GM19240 (cell line): Measurements from ENCODE around the gene SMARCB1.

Experiments
- DNase-seq: peaks from one replicate; pipeline ENCODE4 v3.0.0; 2011; ENCODE audit warnings: low spot score; ENCODE audit not compliant: insufficient read length

The SMARCB1 gene

DNA sequence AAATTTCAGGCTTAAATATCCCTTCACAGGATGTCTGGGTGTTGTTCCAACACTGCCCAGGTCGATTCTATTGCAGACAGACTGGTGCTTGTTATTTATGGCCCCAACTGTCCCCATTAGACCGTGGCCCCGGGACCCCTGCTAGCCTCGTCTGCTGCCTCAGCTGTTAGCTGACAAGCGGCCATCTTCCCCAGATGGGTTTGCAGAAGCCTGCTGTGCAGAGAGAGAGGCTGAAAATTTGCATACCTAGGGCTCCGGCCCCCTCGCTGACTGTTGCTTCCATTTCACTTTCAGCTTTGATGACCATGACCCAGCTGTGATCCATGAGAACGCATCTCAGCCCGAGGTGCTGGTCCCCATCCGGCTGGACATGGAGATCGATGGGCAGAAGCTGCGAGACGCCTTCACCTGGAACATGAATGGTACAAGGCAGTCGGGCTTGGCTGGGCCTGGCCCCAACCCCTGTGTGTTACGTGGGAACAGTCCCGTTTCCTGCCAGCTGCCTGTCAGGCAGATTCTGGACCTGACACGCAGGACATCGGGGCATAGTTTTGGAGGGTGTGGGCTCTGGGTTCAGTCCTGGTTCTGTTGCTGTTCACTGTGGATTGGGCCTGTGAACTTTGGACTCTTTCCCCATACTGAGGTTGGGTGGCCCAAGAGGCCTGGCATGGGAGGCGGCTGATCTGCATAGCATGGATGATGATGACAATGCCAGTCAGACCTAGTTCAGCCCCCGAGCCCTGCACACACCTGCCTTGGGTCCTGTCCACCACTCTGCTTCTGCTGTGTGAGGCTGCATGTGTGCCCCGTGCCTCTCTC, 16.4 kb downstream of the SMARCB1 start:
- DNase-seq, result peak; percentile 52

DNA sequence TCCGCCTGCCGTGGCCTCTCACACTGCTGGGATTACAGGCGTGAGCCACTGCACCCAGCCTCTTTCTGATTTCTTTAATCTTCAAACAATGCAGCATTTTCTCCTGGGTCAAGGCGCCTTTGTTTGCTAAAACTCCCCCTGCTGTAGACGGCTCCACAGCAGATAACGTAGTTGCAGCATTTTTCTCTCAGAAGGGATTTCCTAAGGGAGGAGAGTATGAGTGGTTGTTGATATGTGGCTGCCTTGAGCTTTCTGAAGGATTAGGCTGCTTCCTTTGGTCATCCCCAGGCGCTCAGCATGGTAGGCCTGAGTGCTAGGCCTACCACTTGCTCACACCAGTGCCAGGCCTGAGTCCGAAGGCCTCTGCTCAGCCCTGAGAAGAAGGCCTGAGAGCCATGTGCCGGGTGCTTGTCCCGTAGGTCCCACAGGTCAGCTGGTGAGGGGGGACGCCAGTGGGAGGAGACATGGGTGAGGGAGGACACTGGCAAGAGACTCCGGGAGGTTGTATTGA, 18.1 kb downstream of the SMARCB1 start:
- DNase-seq, result no peak

DNA sequence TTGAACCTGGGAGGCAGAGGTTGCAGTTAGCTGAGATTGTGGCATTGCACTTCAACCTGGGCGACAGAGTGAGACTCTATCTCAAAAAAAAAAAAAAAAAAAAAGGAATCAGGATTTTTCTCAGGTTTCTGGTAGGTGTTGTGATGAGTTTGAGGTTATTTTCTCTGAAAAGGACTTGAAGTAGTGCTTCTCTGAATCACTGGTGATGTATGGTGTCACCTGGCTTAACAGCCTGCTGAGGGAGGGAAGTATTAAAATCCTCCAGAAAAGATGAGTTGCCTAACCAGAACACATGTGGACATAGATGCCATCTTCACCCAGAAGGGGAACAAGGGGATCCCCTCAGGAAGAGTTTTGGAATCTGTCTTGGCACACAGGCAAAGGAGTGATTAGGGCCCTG, 20.1 kb downstream of the SMARCB1 start:
- no peak for DNase-seq

DNA sequence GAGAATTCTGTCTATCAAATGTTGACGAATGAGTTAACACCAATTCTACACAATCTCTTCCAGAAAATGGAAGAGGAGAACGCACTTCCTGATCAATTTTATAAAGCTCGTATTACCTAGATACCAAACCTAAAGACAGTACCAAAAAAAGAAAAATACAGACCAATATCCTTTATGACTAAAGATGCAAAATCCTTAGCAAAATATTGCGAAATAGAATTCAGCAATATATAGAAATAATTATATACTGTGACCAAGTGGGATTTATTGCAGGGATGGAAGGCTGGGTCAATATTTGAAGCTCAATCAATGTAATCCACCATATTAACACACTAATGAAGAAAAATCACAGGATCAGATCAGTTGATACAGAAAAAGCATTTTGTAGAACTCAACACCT, 25.6 kb downstream of the SMARCB1 start:
- DNase-seq, result no peak

DNA sequence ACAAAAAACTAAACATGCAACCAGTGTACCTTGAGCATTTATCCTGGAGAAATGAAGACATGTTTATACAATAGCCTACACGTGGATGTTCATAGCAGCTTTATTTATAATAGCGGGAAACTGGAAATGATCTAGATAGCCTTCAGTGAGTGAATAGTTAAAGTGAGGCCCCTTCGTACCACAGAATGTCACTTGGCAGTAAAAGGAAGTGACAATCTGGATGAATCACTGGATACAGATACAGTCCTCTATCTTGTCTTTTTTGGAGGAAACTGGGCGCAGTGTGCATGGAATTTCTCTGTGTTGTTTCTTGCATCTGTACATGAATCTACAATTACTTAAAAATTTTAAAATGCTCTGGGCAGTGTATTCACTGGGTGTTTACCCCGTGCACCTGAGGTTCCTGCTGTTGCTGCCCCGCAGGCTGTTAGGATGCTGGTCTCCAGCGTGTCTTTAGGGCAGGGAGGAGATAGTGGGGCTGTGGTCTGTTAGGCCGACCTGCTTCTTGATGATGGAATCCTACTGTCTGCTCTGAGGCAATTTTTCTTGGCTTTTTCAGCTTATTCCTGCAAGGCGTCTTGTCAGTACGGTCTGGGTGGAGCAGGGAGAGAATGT, 28.9 kb downstream of the SMARCB1 start:
- no peak for DNase-seq

DNA sequence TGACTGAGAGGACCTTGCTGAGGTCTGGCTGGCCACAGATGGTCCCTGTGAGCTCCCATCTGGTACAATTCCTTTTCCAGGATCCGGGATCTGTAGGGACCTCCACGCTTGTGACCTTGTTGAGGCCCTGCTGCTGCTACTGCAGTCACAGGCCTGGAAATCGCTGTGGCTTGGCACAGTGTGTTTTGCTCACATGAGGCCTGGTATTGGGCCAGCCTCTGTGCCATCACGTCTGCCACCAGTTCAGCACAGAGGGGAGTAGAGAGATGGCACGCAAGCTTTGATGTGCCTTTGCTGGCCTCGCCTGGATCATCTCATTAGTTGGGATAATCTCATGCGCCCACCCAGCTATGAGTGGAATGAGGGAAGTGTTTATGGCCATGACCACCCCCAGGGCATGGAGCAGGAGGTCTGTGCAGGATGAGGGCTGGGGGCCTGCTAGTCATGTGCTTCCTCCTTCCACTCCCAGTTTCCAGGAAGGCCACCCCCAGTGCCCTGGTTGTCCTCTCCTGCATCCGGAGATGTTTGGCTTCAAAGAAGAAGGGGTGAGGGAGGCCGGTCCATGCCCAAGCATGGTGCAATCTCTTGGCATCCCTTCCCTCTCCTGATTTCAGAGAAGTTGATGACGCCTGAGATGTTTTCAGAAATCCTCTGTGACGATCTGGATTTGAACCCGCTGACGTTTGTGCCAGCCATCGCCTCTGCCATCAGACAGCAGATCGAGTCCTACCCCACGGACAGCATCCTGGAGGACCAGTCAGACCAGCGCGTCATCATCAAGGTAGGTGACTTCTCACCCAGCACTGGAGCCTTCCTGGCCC, 29.6 kb downstream of the SMARCB1 start:
- no peak for DNase-seq

DNA sequence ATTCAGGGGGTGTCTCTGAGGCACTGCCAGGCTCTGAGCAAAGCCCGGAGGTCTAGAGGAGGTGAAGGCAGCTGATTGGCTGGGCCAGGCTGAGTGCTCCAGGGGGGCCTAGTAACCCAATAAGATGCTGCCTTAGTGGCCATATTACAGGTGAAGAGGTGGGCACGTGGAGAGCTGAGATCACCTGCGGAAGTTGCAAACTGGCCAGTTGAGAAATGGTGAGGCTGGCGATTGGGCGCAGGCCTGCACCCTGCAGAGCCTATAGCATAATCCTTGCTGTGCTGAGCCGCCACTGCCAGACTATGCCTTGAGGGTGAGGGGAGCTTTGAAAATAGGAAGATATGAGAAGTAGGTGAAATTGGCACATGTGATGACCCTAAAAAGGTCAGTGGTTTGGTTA, 30.4 kb downstream of the SMARCB1 start:
- no peak for DNase-seq

DNA sequence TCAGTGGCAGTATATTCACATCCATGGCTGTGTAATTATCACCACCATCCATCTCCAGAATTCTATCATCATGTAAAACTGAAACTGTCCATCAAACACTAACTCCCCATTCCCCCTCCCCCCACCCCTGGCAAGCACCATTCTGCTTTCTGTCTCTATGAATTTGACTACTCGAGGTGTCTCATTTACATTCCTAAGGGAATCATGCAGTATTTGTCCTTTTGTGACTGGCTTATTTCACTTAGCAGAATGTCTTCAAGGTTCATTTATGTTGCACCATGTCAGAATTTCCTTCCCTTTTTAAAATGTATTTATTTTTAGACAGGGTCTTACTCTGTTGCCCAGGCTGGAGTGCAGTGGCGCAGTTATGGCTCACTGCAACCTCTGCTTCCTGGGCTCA, 31.8 kb downstream of the SMARCB1 start:
- no peak for DNase-seq

DNA sequence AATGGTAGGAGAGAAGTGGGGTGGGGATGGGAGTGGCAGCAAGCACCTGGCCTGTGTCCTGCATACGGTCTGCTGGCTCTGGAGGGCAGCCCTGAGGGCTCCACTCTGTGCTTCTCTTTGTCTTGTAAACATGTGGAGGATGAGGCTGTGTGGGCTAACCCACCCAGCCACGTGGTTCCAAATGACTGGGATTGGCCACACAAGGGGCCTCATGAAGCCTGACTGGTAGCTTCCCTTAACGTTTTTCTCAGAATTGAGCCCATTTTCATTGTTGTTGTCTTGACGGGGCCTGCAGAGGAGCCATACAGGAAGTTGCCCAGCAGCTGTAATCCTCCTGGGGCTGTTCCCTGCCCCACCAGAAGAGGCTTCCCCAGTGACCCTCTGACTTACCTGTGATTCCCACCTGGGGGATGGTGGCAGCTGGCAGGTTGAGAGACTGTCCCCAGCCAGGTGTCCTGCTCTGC, 34.0 kb downstream of the SMARCB1 start:
- DNase-seq, result no peak

DNA sequence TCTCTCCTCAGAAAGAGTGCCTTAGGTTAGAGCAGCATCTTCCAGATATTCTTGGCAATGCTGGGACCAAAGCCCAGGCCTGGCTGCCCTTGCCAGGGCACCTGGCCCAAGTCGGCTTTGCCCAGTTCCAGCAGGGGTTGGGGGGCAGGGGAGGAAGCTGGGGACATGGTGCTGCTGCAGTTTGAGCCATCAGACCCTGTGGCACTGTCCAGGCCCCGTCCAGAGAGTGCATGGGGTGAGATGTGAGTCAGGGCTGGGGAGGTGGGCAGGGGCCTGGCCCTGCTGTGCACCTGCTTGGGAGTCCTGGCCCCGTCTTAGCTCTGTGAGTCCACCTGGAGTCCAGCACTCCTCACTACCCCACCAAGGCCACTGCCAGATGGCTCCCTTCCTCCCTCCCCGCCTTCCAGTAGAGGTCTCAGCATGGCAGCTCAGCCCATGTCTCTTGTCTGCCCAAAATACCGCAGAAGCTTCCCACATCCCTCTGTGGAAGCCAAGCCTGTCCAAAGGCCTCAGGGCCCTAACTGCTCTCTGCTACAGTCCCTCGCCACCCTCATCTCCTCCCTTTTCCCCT, 35.4 kb downstream of the SMARCB1 start:
- DNase-seq, result no peak

DNA sequence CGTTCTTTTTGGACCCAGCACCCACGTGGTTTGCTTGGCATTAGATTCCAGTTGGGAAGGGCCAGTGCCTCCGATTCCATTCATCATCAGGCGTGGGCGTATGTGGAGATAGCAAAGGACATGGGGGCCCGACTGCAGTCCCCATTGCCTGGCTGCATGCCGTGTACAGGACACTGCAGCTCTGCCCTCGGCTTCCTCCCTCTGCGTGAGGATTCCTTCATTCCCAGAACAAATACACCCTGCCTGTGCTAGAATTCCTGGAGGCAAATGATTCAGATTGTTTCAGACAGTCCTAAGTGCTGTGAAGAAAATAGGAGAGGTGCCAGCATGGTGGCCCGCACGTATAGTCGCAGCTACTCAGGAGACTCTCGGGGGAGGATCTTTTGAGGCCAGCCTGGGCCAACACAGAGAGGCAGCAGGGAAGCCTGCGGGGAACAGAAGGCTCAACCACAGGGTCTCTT, 36.6 kb downstream of the SMARCB1 start:
- DNase-seq, result no peak

DNA sequence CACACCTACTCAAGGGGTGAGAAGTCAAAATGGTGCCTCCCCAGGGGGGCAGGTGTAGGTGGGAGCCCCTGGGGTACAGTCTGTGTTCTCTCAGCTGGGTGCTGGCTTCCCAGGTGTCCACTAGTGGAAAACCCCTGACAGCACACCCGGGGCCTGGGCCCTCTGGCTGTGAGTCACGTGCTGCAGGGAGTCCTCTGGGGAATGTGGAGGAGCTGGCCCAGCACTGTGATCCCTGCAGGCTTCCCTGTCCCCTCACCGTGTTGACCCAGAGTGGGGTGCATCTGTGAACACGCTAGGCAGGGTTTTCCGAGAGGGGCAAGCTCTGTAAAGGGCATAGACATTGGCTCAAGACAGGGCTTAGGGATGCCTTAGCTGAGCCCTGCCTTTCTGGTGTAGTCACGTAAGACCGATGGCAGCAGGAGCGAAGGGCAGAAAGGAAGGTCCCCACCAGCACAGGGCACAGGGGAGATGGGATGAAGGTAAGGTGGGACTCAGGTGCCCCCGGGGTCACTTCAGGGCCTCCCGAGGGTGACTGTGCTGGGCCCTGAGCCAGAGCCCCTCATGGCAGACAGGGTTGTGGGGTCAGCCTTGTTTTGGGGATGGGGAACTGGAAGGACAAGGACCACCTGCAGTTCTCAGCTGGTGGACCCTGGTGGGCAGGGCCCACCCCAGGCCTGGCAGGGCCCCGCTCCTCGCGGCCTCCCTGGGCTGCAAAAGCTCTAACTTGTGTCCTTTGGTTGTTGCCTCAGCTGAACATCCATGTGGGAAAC, 37.9 kb downstream of the SMARCB1 start:
- no peak for DNase-seq

DNA sequence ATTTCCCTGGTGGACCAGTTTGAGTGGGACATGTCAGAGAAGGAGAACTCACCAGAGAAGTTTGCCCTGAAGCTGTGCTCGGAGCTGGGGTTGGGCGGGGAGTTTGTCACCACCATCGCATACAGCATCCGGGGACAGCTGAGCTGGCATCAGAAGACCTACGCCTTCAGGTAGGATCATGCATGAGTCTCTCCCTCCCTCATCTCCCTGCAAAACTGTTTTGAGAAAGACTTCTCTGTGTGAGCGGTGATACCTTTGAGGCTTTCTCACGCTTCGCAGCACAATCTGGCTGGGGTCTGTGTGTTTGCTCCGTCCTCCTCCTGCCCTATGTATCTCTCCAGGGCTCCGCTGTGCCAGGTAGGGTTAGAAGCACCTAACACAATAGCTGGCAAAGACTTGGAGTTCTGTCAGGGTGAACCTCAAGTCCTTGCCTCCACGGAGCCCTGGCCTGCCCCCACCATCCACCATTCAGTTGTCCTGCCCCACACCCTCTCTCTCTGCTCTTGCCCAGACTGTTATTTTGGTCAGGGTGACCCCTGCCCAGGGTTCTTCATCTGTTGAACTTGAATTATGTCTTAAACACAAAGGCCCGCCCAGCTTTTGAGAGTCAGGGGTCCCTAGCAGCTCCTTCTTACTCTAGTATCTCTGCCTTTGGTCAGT, 38.6 kb downstream of the SMARCB1 start:
- DNase-seq, result no peak

DNA sequence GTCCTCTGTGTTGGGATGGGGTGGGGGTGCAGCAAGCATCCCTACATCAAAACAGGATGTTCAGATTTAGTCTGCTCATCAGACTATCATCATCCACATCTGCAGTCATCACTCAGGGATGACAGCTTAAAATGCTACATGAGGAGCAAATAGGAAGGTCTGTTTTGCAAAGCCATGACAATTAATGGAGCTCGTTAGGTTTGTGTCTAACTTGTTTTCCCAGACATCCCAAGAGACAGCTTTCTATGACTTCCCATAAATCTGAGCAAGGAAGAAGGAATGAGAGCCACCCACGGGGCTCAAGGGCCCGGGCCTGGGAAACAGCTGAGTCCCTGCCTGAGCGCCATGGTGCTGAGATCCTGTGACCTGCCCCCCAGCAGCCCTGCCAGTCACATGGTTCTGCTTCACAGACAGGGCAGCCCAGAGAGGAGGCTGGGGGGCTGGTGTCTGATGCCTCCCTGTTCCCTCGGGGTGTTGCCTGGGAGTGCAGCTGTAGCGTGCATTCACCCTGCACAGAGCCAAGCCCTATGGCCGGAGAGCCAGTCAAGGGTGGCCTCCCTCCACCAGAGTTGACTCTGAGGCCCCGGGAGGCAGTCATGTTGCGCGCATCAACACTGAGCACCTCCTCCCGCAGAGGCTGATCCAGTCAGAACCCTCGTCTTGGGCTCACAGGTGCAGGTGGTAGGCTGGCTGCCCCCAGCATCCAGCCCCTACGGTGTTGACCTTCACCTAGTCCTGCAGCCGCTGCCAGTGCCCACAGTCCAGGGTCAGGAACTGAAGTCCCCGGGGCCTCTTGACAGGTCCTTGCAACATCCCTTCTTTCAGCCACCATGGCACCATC, 40.0 kb downstream of the SMARCB1 start:
- DNase-seq, result no peak

DNA sequence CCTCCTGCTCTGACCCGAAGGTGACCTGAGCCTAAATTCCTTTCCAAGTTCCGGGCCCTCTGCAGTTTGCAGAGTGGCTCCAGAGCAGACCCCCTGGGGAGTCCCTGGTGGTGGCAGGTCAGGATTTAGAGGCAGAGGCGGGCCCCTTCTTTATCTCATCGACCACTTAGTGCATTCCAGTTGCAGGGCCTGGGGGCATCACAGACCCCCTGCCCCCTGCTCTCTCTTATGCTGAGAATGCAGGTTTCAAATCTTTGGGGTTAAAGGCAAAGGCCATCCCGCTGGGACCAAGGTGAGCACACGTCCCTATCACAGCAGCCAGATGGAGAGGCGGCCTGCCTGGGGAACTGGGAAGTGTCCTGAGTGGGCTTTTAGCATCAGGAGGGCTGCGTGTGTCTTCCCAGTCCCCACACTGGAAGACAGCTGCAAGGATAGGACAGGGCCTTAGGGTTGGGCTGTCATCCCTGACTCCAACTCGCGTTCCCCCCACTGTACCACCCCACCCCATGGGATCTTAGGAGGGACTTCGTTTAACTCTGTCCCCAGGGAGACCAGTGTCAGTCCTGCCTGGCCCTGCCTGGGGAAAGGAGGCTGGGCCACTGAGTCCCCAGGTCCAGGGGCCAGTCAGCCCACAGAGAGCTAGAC, 40.7 kb downstream of the SMARCB1 start:
- no peak for DNase-seq

DNA sequence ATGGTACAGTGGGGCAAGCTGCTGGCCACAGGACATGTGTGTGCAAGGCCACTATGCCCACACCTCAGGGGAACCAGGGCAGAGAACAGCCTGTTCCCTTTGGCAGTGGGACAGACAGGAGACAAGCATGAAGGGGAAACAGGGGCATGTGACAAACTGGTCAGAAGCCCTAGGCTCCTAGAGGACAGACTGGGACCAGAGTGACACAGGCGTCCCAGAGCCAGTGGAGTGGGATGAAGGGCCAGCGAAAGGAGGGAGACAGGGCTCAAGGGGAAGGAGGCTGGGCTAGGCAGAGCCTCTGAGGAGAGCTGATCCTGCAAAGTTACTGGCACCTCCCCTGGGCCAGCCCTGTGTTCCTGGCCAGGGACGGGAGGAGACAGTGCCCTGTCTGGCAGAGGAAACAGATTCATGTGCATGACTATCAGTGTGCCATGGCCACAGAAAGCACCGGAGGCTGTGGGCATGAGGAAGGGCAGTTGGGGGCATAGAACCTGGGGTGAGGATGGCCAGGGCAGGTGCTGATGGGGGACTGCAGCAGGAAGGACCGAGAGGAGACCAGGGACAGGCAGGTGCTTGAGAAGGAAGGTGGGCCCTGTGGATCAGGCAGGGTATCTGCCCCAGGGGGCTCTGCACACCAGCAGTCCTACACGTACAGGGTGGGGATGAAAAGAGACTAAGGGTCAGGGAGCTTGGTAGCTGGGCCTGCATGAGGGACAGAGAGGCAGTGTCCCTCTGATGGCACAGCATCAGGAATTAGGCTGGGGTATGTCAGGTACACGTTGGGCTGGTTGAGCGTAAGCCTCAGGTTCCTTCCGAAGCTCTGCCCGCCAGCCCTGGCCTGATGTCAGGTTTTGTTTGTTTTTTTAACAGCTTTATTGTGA, 42.3 kb downstream of the SMARCB1 start:
- DNase-seq, result no peak

DNA sequence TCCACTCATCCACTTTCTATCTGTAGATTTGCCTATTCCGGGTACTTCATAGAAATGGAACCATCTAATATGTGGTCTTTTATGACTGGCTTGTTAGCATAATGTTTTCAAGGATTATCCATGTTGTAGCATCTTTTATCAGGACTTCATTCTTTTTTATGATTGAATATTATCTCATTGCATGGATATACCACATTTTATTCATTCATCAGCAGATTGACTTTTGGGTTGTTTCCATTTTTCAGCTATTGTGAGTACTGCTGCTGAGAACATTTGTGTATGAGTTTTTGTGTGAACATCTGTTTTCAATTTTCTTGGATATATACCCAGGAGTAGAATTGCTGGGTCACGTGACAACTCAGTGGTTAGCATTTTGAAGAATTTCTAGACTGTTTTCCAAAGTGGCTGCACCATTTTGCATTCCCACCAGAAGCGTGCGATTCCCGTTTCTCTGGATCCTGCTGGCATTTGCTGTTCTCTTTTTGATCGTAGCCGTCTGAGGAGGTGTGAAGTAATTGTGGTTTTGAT, 43.1 kb downstream of the SMARCB1 start:
- no peak for DNase-seq

DNA sequence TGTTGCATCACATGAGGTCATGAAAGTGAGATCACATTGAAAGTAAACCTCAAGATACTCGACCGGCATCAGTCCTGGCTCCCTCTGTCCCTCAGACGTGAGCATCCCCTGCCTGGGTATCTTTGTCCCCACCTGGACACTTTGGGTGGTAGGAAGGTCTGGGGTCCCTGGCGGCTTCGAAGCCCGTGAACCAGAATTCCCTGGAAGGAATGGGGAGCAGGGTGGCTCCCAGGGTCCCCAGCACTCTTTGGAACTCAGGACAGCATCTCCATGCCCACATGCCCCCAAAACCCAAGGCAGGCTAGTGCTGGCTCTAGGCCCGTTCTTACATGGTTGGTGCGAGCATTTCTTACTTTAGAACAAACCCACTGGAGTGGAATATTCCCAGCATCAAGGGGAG, 44.5 kb downstream of the SMARCB1 start:
- DNase-seq, result no peak
